ENCODE data around the gene RAB40C.

GRCh38 chr16:632486-633335 is 42.8 kb downstream of the RAB40C start:
- TF ChIP-seq, protein P1, sequence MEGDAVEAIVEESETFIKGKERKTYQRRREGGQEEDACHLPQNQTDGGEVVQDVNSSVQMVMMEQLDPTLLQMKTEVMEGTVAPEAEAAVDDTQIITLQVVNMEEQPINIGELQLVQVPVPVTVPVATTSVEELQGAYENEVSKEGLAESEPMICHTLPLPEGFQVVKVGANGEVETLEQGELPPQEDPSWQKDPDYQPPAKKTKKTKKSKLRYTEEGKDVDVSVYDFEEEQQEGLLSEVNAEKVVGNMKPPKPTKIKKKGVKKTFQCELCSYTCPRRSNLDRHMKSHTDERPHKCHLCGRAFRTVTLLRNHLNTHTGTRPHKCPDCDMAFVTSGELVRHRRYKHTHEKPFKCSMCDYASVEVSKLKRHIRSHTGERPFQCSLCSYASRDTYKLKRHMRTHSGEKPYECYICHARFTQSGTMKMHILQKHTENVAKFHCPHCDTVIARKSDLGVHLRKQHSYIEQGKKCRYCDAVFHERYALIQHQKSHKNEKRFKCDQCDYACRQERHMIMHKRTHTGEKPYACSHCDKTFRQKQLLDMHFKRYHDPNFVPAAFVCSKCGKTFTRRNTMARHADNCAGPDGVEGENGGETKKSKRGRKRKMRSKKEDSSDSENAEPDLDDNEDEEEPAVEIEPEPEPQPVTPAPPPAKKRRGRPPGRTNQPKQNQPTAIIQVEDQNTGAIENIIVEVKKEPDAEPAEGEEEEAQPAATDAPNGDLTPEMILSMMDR (IDR thresholded peaks at IDR 0.05) = no peak
- no peak for TF ChIP-seq POLR2AphosphoS5 (IDR thresholded peaks at IDR 0.05; ENCODE audit: low read depth, low read length)
